ENCODE measurements around the gene PCDHGA8. TPM values are rescaled to one million over a fixed set of nuclear protein-coding genes. Genes with fewer than 3 reads are reported as not detected.

Gene PCDHGA8
- polyA plus RNA-seq, 1 of the 3 experiments (the other 2 are of a cell fraction) = 0.12 TPM

DNA sequence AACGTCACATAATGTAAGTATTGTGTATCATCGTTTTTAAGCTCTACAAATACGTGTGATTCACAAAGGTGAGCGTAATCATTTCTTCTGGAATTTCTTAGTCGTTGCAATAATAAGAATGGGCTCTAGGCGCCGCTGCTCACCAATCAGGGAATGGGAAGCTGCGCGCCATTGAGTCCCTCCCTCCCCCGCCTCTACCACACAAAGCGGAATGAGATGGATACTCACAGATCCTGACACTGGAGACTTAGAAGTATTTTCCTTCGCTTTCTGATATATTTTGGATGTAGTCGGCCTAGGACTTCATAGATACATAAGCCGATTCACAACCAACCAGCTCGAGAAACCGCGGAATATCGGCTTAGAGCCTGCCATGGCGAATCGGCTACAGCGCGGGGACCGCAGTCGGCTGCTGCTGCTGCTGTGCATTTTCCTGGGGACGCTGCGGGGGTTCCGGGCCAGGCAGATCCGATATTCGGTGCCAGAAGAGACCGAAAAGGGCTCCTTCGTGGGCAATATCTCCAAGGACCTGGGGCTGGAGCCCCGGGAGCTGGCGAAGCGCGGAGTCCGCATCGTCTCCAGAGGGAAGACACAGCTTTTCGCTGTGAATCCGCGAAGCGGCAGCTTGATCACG lies 28.5 kb downstream of the PCDHGA8 start, which contains the start of gene PCDHGA11 (continued):
- TF ChIP-seq, protein P1, sequence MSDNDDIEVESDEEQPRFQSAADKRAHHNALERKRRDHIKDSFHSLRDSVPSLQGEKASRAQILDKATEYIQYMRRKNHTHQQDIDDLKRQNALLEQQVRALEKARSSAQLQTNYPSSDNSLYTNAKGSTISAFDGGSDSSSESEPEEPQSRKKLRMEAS (IDR thresholded peaks at IDR 0.05; ENCODE audit: low read depth) = no peak
- TF ChIP-seq JUND (IDR thresholded peaks at IDR 0.05) = no peak
- TF ChIP-seq IRF3 (IDR thresholded peaks at IDR 0.05; ENCODE audit: low read depth, low read length) = no peak
- TF ChIP-seq GATA2 (CRISPR knock-in tag; IDR thresholded peaks at IDR 0.05) = no peak
- TF ChIP-seq, protein P2, sequence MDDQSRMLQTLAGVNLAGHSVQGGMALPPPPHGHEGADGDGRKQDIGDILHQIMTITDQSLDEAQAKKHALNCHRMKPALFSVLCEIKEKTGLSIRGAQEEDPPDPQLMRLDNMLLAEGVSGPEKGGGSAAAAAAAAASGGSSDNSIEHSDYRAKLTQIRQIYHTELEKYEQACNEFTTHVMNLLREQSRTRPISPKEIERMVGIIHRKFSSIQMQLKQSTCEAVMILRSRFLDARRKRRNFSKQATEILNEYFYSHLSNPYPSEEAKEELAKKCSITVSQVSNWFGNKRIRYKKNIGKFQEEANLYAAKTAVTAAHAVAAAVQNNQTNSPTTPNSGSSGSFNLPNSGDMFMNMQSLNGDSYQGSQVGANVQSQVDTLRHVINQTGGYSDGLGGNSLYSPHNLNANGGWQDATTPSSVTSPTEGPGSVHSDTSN (IDR thresholded peaks at IDR 0.05) = no peak
- no peak for TF ChIP-seq RXRA (IDR thresholded peaks at IDR 0.05; ENCODE audit: borderline replicate concordance, low read depth)
- TF ChIP-seq, protein P3, sequence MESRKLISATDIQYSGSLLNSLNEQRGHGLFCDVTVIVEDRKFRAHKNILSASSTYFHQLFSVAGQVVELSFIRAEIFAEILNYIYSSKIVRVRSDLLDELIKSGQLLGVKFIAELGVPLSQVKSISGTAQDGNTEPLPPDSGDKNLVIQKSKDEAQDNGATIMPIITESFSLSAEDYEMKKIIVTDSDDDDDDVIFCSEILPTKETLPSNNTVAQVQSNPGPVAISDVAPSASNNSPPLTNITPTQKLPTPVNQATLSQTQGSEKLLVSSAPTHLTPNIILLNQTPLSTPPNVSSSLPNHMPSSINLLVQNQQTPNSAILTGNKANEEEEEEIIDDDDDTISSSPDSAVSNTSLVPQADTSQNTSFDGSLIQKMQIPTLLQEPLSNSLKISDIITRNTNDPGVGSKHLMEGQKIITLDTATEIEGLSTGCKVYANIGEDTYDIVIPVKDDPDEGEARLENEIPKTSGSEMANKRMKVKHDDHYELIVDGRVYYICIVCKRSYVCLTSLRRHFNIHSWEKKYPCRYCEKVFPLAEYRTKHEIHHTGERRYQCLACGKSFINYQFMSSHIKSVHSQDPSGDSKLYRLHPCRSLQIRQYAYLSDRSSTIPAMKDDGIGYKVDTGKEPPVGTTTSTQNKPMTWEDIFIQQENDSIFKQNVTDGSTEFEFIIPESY (IDR thresholded peaks at IDR 0.05; ENCODE audit: borderline replicate concordance, low read depth) = no peak
- TF ChIP-seq EP300 (IDR thresholded peaks at IDR 0.05; ENCODE audit: borderline replicate concordance in 1 of 2, low read depth in 1 of 2, low read length in 1 of 2) = no peak

DNA sequence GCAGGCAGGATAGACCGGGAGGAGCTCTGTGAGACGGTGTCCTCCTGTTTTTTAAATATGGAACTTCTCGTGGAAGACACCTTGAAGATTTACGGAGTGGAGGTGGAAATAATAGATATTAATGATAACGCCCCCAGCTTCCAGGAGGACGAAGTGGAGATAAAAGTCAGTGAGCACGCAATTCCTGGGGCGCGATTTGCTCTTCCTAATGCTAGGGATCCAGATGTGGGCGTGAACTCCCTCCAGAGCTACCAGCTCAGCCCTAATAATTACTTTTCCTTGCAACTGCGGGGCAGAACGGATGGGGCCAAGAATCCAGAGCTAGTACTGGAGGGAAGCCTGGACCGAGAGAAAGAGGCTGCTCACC lies 29.0 kb downstream of the PCDHGA8 start:
- H3K9me2 ChIP-seq = no peaks in the 10 kb centered on the region
- peaks cover 3 to 60% of the 10 kb centered on the region in 2 experiments for H3K36me3 ChIP-seq (replicated peaks in 1 of 2; ENCODE audit: control insufficient read depth in 1 of 2, insufficient read depth in 2 of 2, low read length in 1 of 2)
- no peaks in the 10 kb centered on the region for H3K27me3 ChIP-seq (ENCODE audit: insufficient read depth)
- no peaks in the 10 kb centered on the region; a peak in 1 of 4 replicates for H3K4me1 ChIP-seq (ENCODE audit: control insufficient read depth in 1 of 2, insufficient read depth in 2 of 2, low read depth in 1 of 2, low read length in 1 of 2)
- H3K9me3 ChIP-seq = peaks cover 23% of the 10 kb centered on the region
- H2AFZ ChIP-seq (ENCODE audit: low read depth) = no peak overlapping the region
- no peaks in the 10 kb centered on the region for H4K20me1 ChIP-seq (ENCODE audit: insufficient read depth)
- no peak overlapping the region for H3K27ac ChIP-seq (ENCODE audit: low read depth in 2 of 2, low read length in 1 of 2)
- H3K79me2 ChIP-seq (ENCODE audit: insufficient read depth) = peaks cover 23% of the 10 kb centered on the region
- peak overlapping the region in 1 of 2 experiments; percentile 17; a peak in 1 of 4 replicates for H3K4me3 ChIP-seq (ENCODE audit: low read depth in 2 of 2, low read length in 1 of 2)
- TF ChIP-seq RFX5 (IDR thresholded peaks at IDR 0.05; ENCODE audit: low read length) (no peak), USF1 (IDR thresholded peaks at IDR 0.05; ENCODE audit: borderline replicate concordance, low read depth) (no peak), MXI1 (IDR thresholded peaks at IDR 0.05; ENCODE audit: low read depth, low read length) (no peak), YY1 (IDR thresholded peaks at IDR 0.05; ENCODE audit: low read depth) (no peak), USF2 (IDR thresholded peaks at IDR 0.05; ENCODE audit: borderline replicate concordance, low read depth, low read length) (no peak)
- TF ChIP-seq, protein P1 (IDR thresholded peaks at IDR 0.05; ENCODE audit: low read depth) = no peak
- ChIA-PET POLR2A (no interaction called here), CTCF (interaction anchor here (0.9 to 2.7 kb wide), 5 partner anchors 102 to 198 kb away, joined by 3 to 10 read pairs (median 7); partner anchors contain the start of gene PCDHB14)
- no peak overlapping the region for H3K4me2 ChIP-seq
- DNase-seq = no peak
- H3K9ac ChIP-seq = no peak overlapping the region
- 86% methylated on average over 13 of the region's 13 CpGs for WGBS (ENCODE audit: low lambda C conversion rate)
- peaks cover 4% of the 10 kb centered on the region for H3F3A ChIP-seq (replicated peaks; ENCODE audit: insufficient read depth)
